ENCODE measurements around the gene SNAPC4. TPM values are rescaled to one million over a fixed set of nuclear protein-coding genes. Genes with fewer than 3 reads are reported as not detected.

Gene SNAPC4
- total and polyA plus RNA-seq, 2 experiments from 2014 or later = 6.3 to 10.5 TPM

DNA sequence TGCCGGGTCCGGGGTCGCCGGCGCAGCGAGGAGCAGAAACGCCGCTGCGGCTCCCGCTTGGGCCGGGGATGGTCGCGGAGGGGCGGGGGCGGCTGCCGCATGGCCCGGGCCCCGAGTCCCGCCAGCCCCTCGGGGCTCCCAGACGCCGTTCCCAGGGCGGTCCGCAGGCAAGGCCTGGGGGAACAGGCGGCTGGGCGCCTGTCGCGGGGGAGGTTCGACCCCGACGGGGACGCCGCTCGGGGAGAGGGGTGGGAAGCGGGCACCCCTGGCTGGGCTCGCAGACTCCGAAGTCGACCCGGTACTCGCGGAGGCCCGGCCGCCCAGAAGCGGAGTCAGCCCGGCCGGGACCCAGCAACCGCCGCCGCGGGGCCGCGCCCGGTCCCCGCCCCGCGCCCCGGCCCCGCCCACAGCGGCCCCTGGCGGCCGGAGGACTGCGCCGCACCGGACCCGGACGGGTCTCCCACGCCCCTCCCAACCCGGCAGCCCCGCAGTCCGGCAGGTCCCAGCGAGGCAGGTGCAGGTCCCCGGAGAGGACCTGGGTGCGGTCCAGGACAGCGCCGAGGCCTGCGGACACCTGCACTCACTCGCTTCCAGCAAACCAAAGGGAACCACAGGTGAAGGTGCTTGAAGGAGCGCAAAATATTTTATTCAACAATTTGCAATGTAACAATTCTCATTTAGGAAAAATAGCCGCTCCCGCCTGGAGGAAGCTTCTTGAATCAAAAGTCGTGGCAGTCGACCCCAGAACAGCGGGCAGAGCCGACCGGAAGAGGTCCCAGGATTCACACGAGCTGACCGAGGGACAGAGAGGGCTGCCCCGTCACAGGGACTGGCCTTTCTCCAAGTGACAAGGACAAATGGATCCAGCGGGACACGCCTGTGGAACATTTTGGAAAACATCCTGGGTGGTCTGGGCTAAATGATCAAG lies 39.8 kb upstream of the SNAPC4 start, which contains the start of gene INPP5E:
Gene INPP5E (minus strand): TSS at position 365 of the 928 bp plus-strand sequence. CDS start 426 bp downstream, outside the sequence.
- Histone ChIP-seq H2AFZ (peak within 1 kb of the TSS; percentile 79), H3K79me2 (peaks cover 47% of the 10 kb centered on the region), H3K9me2 (replicated peaks; ENCODE audit: insufficient read depth) (no peaks in the 10 kb centered on the region), H3K4me1 (ENCODE audit: insufficient read depth) (peaks cover 13% of the 10 kb centered on the region), H3K27me3 (no peaks in the 10 kb centered on the region), H3K4me3 (peak within 1 kb of the TSS; percentile 92), H3K27ac (peak within 1 kb of the TSS; percentile 63), H4K20me1 (ENCODE audit: insufficient read depth, poor library complexity, severe bottlenecking) (peaks cover 32% of the 10 kb centered on the region), H3K36me3 (replicated peaks; ENCODE audit: insufficient read depth, low read depth) (no peaks in the 10 kb centered on the region), H3K9me3 (ENCODE audit: low read depth) (no peaks in the 10 kb centered on the region), H3K4me2 (peak within 1 kb of the TSS; percentile 100)
- no peak for TF ChIP-seq EZH2phosphoT487 (IDR thresholded peaks at IDR 0.05; ENCODE audit: low read depth, severe bottlenecking, unreplicated experiment)
- TF ChIP-seq, protein P1, sequence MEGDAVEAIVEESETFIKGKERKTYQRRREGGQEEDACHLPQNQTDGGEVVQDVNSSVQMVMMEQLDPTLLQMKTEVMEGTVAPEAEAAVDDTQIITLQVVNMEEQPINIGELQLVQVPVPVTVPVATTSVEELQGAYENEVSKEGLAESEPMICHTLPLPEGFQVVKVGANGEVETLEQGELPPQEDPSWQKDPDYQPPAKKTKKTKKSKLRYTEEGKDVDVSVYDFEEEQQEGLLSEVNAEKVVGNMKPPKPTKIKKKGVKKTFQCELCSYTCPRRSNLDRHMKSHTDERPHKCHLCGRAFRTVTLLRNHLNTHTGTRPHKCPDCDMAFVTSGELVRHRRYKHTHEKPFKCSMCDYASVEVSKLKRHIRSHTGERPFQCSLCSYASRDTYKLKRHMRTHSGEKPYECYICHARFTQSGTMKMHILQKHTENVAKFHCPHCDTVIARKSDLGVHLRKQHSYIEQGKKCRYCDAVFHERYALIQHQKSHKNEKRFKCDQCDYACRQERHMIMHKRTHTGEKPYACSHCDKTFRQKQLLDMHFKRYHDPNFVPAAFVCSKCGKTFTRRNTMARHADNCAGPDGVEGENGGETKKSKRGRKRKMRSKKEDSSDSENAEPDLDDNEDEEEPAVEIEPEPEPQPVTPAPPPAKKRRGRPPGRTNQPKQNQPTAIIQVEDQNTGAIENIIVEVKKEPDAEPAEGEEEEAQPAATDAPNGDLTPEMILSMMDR (IDR thresholded peaks at IDR 0.05; ENCODE audit: poor library complexity) = peak; percentile 52
- WGBS (ENCODE audit: low lambda C conversion rate, missing lambda C conversion rate) = 37% methylated on average over 27 of the region's 90 CpGs
- peak; percentile 87 for DNase-seq (ENCODE audit: low spot score)

DNA sequence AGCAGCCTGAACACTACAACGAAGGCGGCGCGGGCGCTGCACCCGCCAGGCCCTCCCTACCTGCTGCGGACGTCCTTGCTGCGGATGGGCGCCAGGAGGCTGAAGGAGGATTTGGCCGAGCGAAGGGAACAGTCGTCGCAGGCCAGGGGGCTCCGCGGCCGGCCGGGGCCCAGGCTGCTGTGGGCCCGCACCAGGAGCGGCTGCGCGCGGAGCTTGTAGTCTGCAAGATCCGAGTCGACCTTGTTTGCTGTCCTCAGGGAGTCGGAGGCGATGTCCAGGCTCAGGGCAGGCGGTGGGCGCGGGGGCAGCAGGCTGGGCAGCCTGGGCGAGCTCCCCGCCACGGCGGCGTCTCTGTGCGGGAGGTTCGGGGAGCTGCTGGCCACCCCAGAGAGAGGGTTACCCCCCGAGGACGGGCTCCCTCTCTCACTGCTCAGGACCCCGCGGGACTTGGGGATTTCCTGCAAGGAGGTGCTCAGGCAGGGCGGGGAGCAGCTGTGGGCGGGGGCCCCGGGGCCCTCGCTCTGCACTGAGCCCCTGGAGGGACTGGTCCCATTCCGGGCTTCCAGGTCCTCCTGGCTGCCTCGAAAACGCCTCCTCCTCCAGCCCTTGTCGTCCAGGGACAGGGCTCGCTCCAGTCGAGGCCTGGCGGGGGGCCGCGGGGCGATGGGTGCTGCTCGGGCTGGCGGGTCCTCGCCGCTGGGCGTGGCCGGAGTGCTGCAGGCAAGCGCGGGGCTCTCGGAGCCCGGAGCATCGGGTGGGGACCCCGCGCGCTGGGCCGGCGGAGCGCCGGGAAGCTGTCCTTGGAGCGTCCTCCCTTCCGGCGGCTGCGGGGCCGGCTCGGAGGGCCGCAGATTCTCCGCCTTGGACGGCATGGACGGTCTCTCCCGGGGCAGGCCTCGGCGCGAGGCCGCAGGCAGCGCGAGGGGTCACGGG lies 38.8 kb upstream of the SNAPC4 start:
- Histone ChIP-seq H3K36me3 (replicated peaks; ENCODE audit: insufficient read depth, low read depth) (no peaks in the 10 kb centered on the region), H3K27ac (peak overlapping the region; percentile 63), H2AFZ (peak overlapping the region; percentile 79), H3K4me3 (peak overlapping the region; percentile 92), H3K79me2 (peaks cover 47% of the 10 kb centered on the region), H3K9me3 (ENCODE audit: low read depth) (no peaks in the 10 kb centered on the region), H3K4me2 (peak overlapping the region; percentile 100), H3K4me1 (ENCODE audit: insufficient read depth) (peaks cover 13% of the 10 kb centered on the region), H3K27me3 (no peaks in the 10 kb centered on the region), H4K20me1 (ENCODE audit: insufficient read depth, poor library complexity, severe bottlenecking) (peaks cover 32% of the 10 kb centered on the region), H3K9me2 (replicated peaks; ENCODE audit: insufficient read depth) (no peaks in the 10 kb centered on the region)
- TF ChIP-seq EZH2 (IDR thresholded peaks at IDR 0.05; ENCODE audit: borderline replicate concordance) (no peak), EZH2phosphoT487 (IDR thresholded peaks at IDR 0.05; ENCODE audit: low read depth, severe bottlenecking, unreplicated experiment) (no peak)
- TF ChIP-seq, protein P1 (IDR thresholded peaks at IDR 0.05; ENCODE audit: poor library complexity) = no peak
- 2% methylated on average over 63 of the region's 91 CpGs for WGBS (ENCODE audit: low lambda C conversion rate, missing lambda C conversion rate)
- peak; percentile 56 for DNase-seq (ENCODE audit: low spot score)

DNA sequence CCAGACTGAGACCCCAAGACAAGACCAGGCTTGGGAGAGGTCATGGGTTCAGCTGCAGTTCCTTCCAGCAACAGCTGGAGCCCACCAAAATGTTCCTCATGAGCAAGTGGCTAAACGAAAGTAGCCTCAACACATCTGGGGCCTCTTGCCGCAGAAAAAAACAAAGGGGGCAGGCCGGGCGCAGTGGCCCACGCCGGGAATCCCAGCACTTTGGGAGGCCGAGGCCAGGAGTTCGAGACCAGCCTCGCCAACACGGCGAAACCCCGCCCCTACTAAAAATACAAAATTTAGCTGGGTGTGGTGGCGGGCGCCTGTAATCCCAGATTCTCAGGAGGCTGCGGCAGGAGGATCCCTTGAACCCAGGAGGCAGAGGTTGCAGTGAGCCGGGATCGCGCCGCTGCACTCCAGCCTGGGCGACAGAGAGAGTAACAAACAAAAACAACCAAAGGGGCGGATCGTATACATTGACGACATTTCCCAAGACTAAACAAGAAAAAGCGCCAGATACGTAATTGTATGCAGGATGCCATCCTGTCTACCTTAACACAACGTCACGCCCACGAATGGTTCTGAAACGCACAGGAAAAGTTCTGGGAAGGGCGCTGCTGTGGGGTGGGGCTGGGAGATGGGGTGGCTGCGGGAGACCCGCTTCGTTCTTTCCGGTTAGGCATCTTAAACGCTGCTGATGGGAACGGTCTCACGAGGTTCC lies 38.0 kb upstream of the SNAPC4 start:
- H4K20me1 ChIP-seq (ENCODE audit: insufficient read depth, poor library complexity, severe bottlenecking) = peaks cover 32% of the 10 kb centered on the region
- H3K4me3 ChIP-seq = peak overlapping the region; percentile 92
- H3K9me2 ChIP-seq (replicated peaks; ENCODE audit: insufficient read depth) = no peaks in the 10 kb centered on the region
- H3K27ac ChIP-seq = no peak overlapping the region
- WGBS (ENCODE audit: low lambda C conversion rate, missing lambda C conversion rate) = 60% methylated on average over 37 of the region's 37 CpGs
- no peaks in the 10 kb centered on the region for H3K36me3 ChIP-seq (replicated peaks; ENCODE audit: insufficient read depth, low read depth)
- H3K4me1 ChIP-seq (ENCODE audit: insufficient read depth) = peaks cover 13% of the 10 kb centered on the region
- peak overlapping the region; percentile 100 for H3K4me2 ChIP-seq
- no peak overlapping the region for H2AFZ ChIP-seq
- no peak for DNase-seq (ENCODE audit: low spot score)
- H3K9me3 ChIP-seq (ENCODE audit: low read depth) = no peaks in the 10 kb centered on the region
- H3K79me2 ChIP-seq = peaks cover 47% of the 10 kb centered on the region
- TF ChIP-seq, protein P1 (IDR thresholded peaks at IDR 0.05; ENCODE audit: poor library complexity) = no peak
- TF ChIP-seq EZH2phosphoT487 (IDR thresholded peaks at IDR 0.05; ENCODE audit: low read depth, severe bottlenecking, unreplicated experiment) = no peak
- no peak for TF ChIP-seq EZH2 (IDR thresholded peaks at IDR 0.05; ENCODE audit: borderline replicate concordance)
- H3K27me3 ChIP-seq = no peaks in the 10 kb centered on the region

All from hepatocyte (in vitro differentiated cells).